Mucosa of descending colon (tissue), 3 donors: ENCODE results near the gene GTF2H4. TPM values are rescaled to one million over a fixed set of nuclear protein-coding genes. Genes with fewer than 3 reads are reported as not detected.

Experiments
- ATAC-seq: fragments of 200-7000 bp; cut with Tn5 transposase; one replicate; pipeline ENCODE4 v1.9.1; 2020; ENCODE audit warnings: mild to moderate bottlenecking, moderate library complexity
- DNase-seq, 3 donors: peaks; one replicate each; pipeline ENCODE4 v3.0.0-alpha.2; 2020
- H3K36me3 ChIP-seq: fragments of 200-600 bp; one replicate; pipeline ENCODE4 v1.8.0; 2021; ENCODE audit warnings: low read depth, mild to moderate bottlenecking
- H3K4me1 ChIP-seq: fragments of 200-600 bp; one replicate; pipeline ENCODE4 v1.8.0; 2021; ENCODE audit warnings: low read depth, mild to moderate bottlenecking
- H3K4me3 ChIP-seq: fragments of 200-600 bp; one replicate; pipeline ENCODE4 v1.8.0; 2021; ENCODE audit warnings: mild to moderate bottlenecking
- H3K9me3 ChIP-seq: fragments of 200-600 bp; one replicate; pipeline ENCODE4 v1.8.0; 2021; ENCODE audit warnings: mild to moderate bottlenecking
- CTCF ChIP-seq: fragments of 200-600 bp; IDR thresholded peaks from one replicate; pipeline ENCODE4 v1.8.0; 2022; ENCODE audit warnings: antibody characterized with exemption, mild to moderate bottlenecking
- intact Hi-C, 2 donors: fragments of 100-400 bp; cut with DNase I in 1 of 2; cut with micrococcal nuclease in 1 of 2; formaldehyde crosslinking; loops; one replicate each; pipeline versions ENCODE4 v1.11.0 to v1.11.1; 2022; cut with DNase I, micrococcal nuclease
- total RNA-seq, 3 donors: library from RNA; stranded (reverse); fragmentation: NEBNext Ultra II Directional in 2 of 3; extraction: Animal tissue kit (Norgen Biotek cat#: 25700) in 2 of 3; gene quantifications; one replicate each; pipeline versions ENCODE4 v1.2.1 to v1.2.4, GENCODE V29; 2021 to 2023
- donor health status: DM: no; HTN: no; CAD: no; lungs with moderate emphysema.
- donor health status: DM: no; HTN: no; CAD: no.
- donor health status: DM: no; HTN: yes; CAD: no.

The GTF2H4 gene
- total RNA-seq, 3 donors from 2014 or later = 17.0 to 25.3 (median 25.0) TPM

DNA sequence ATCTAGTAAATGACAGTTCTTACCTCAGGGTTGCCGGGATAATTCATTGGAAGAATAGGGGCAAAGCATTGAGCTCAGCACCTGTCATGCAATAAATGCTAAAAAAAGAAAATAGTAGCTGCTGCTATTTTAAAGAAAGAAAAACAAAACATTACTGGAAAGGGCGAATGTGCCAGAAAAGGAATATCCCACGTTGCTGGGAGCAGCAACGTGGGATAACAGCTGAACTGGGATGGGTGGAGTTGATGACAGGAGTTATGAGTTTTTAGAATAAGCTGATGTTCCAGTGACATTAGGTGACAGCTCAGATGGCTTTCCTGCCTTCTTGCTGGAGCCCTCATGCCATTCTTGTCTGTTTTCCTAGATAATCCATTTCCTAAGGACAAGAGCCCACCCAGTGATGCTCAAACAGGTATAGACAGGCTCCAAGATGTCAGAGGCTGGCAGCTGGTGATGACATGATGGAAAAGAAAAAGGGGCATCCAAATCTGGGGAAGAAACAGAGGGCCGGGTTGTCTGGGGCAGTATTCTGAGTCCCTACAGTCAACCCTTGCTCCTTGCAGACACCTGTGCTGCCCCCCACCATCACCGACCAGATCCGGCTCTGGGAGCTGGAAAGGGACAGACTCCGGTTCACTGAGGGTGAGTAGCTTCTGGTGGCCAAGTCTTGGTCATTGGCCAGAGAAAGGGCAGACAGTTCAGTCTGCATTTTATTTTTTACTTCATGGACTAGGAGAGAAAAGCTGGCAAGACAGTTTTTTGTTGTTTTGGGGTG lies 4.9 kb downstream of the GTF2H4 start:
- peaks cover 2% of the 10 kb centered on the region for H3K36me3 ChIP-seq
- no peak for TF ChIP-seq CTCF
- intact Hi-C loops = no loop called here
- H3K9me3 ChIP-seq = no peaks in the 10 kb centered on the region
- DNase-seq = peak in 1 of 3 donors; percentile 36
- H3K4me3 ChIP-seq = no peak overlapping the region
- ATAC-seq = no peak
- H3K4me1 ChIP-seq = peaks cover 25% of the 10 kb centered on the region

GRCh38 chr6:30913721-30914075 lies 5.7 kb downstream of the GTF2H4 start:
- peaks cover 20% of the 10 kb centered on the region for H3K4me1 ChIP-seq
- no peaks in the 10 kb centered on the region for H3K36me3 ChIP-seq
- no peak for ATAC-seq
- intact Hi-C loops = no loop called here
- H3K4me3 ChIP-seq = peak overlapping the region; percentile 24
- no peak for TF ChIP-seq CTCF
- DNase-seq = no peak
- H3K9me3 ChIP-seq = no peaks in the 10 kb centered on the region

GRCh38 chr6:30914076-30914853 lies 6.3 kb downstream of the GTF2H4 start, which contains the start of gene VARS2:
Gene VARS2 (plus strand): TSS chr6:30914238. CDS start chr6:30914837, 599 bp downstream.
- no peaks in the 10 kb centered on the region for H3K9me3 ChIP-seq
- H3K4me1 ChIP-seq = peaks cover 15% of the 10 kb centered on the region
- H3K36me3 ChIP-seq = no peaks in the 10 kb centered on the region
- peak within 1 kb of the TSS; percentile 24 for H3K4me3 ChIP-seq
- DNase-seq (peak; percentile 95 to 97 (median 96)), ATAC-seq (peak; percentile 96)
- peak; percentile 12 for TF ChIP-seq CTCF
- intact Hi-C loops = no loop called here

- Histone ChIP-seq H3K36me3 (no peaks in the 10 kb centered on the region), H3K9me3 (no peaks in the 10 kb centered on the region), H3K4me3 (no peak overlapping the region), H3K4me1 (peaks cover 15% of the 10 kb centered on the region)
- intact Hi-C loops = loop anchor here in 1 of 2 donors (5.0 kb wide), 1 partner anchor 172 kb away; no protein-coding TSS in a partner anchor
- DNase-seq (peak in 1 of 3 donors; percentile 23), ATAC-seq (peak; percentile 2)
- no peak for TF ChIP-seq CTCF
Measured at GRCh38 chr6:30914854-30915590, 7.0 kb downstream of the GTF2H4 start.

DNA sequence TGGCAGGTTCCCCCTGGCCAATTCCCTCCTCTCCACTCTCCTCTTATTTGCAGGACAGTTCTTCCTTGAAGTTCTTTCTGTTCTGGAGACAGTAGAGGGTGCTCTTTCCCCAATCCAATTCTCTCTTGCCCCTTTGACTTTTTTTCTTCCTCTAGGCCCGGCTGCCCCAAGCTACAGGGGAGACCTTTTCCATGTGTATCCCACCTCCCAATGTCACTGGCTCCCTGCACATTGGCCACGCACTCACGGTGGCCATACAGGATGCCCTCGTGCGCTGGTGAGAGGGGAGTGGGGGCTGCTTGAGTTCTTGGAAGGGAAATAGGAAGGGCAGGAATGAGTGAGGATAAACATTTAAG lies 7.6 kb downstream of the GTF2H4 start:
- intact Hi-C loops = loop anchor here in 1 of 2 donors (5.0 kb wide), 1 partner anchor 172 kb away; no protein-coding TSS in a partner anchor
- Histone ChIP-seq H3K4me3 (no peak overlapping the region), H3K9me3 (no peaks in the 10 kb centered on the region), H3K36me3 (no peaks in the 10 kb centered on the region), H3K4me1 (peaks cover 15% of the 10 kb centered on the region)
- TF ChIP-seq CTCF = peak; percentile 25
- ATAC-seq (peak; percentile 35), DNase-seq (peak in 1 of 3 donors; percentile 49)
